Adipocyte (in vitro differentiated cells): ENCODE data around the gene INO80E.
"Not testable (repeated sequence)": the region's sequence is repeated elsewhere in the genome, so short reads cannot be mapped to it uniquely, and the experiment has no call there.

Source experiments
- DNase-seq: peaks from one replicate; pipeline ENCODE4 v3.0.0-alpha.2; 2015; ENCODE audit warnings: low read depth
- H3K27me3 ChIP-seq: replicated peaks from 2 replicates; pipeline ENCODE4 v1.7.0; 2013; ENCODE audit warnings: mild to moderate bottlenecking, low read length, moderate library complexity; ENCODE audit not compliant: control insufficient read depth, insufficient read depth
- H3K36me3 ChIP-seq: 2 replicates; pipeline ENCODE4 v1.7.0; 2013; ENCODE audit warnings: low read length, mild to moderate bottlenecking, moderate library complexity; ENCODE audit not compliant: control insufficient read depth, insufficient read depth, severe bottlenecking
- H3K4me1 ChIP-seq: 2 replicates; pipeline ENCODE4 v1.7.0; 2013; ENCODE audit warnings: mild to moderate bottlenecking, low read length, moderate library complexity; ENCODE audit not compliant: control insufficient read depth, insufficient read depth
- H3K4me3 ChIP-seq: 2 replicates; pipeline ENCODE4 v1.7.0; 2013; ENCODE audit warnings: mild to moderate bottlenecking, low read length, moderate library complexity
- H3K9ac ChIP-seq: 2 replicates; pipeline ENCODE4 v1.7.0; 2013; ENCODE audit warnings: mild to moderate bottlenecking, low read length, moderate library complexity
- H3K9me3 ChIP-seq: 2 replicates; pipeline ENCODE4 v1.7.0; 2013; ENCODE audit warnings: mild to moderate bottlenecking, low read length, moderate library complexity; ENCODE audit not compliant: control insufficient read depth

INO80E gene

DNA sequence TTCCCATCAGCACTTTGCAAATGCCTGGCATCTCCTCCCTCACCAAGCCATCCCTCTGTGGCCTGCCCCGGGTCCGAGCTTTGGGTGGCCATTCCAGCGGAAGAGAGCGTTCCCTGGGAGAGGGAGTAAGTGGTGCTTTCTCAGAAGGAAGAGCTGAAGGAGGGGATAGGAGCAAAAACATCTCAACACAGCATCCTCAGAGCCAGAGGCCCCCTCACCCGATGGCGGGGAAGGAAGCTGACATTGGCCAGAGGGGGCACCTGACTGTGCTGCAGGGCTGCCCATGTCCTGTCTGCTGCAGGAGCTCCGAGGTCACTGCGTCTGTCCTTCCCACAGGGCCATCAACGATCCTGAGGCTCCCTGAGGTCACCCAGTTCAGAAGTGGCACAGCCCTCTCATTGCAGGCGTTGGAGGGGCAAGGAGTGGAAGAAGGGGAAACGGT lies 35.5 kb downstream of the INO80E start:
- no peak overlapping the region for H3K4me3 ChIP-seq
- no peaks in the 10 kb centered on the region for H3K4me1 ChIP-seq
- H3K27me3 ChIP-seq: peaks cover 56% of the 10 kb centered on the region
- H3K9ac ChIP-seq: no peak overlapping the region
- H3K9me3 ChIP-seq: no peaks in the 10 kb centered on the region
- no peaks in the 10 kb centered on the region for H3K36me3 ChIP-seq
- no peak for DNase-seq

DNA sequence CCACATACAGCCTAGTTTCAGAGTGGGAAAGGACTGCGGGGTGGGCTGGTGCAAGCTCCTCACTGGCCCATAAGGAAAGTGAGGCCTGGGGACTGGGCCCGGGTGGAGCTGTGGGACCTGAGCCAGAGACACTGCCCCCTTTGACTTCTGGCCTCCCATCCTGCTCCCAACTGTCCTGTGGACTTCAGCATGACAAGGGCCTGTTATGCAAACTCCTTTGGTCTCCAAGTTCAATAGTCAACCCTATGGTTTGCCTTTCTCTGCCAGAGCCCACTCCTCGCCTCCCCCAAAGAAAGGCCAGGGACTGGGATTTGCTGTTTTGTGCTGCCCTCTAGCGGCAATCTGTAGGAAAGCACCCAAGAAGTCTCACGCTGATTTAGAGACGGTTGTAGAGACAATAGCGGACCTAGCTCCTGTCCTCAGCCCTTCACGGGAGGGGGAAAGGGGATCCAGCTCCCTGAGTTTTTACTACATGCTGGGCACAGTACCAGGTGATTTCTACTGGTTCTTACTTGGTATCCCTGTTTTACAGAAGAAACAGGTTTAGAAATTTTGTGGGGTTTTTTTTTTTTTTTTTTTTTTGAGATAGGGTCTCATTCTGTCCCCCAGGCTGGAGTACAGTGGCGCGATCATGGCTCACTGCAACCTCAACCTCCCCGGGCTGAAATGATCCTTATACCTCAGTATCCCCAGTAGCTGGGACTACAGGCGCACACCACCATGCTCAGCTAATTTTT lies 36.2 kb downstream of the INO80E start:
- H3K9ac ChIP-seq: no peak overlapping the region
- H3K27me3 ChIP-seq: peaks cover 52% of the 10 kb centered on the region
- H3K4me1 ChIP-seq: no peaks in the 10 kb centered on the region
- no peaks in the 10 kb centered on the region for H3K36me3 ChIP-seq
- DNase-seq: peak; percentile 84
- H3K9me3 ChIP-seq: no peaks in the 10 kb centered on the region
- no peak overlapping the region for H3K4me3 ChIP-seq

- Histone ChIP-seq H3K36me3 (no peaks in the 10 kb centered on the region), H3K27me3 (peaks cover 42% of the 10 kb centered on the region), H3K9me3 (no peaks in the 10 kb centered on the region), H3K4me3 (no peak overlapping the region), H3K4me1 (no peaks in the 10 kb centered on the region), H3K9ac (no peak overlapping the region)
- DNase-seq: no peak
These were observed 37.2 kb downstream of the INO80E start for GRCh38 chr16:30033270-30033669.

GRCh38 chr16:30040221-30040620 lies 44.2 kb downstream of the INO80E start:
- Histone ChIP-seq H3K9me3 (no peaks in the 10 kb centered on the region), H3K4me3 (no peak overlapping the region), H3K9ac (no peak overlapping the region), H3K4me1 (no peaks in the 10 kb centered on the region), H3K36me3 (no peaks in the 10 kb centered on the region), H3K27me3 (peaks cover 10% of the 10 kb centered on the region)
- no peak for DNase-seq

DNA sequence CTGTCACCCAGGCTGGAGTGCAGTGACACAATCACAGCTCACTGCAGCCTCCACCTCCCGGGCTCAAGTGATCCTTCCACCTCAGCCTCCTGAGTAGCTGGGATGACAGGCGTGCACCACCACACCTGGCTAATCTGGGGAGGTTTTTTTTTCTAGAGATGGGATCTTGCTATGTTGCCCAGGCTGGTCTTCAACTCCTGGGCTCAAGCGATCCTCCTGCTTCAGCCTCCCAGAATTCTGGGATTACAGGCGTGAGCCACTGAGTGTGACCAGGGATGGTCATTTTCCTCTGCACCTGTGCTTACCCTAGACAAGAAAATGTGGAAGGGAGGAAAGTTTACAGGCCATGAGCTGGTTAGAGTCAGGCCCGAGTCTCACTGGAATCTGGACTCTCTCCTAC lies 44.6 kb downstream of the INO80E start:
- DNase-seq, H3K9me3 ChIP-seq, H3K36me3 ChIP-seq, H3K27me3 ChIP-seq, H3K4me3 ChIP-seq, H3K9ac ChIP-seq, H3K4me1 ChIP-seq: not testable (repeated sequence)

- Histone ChIP-seq H3K9ac (no peak overlapping the region), H3K36me3 (no peaks in the 10 kb centered on the region), H3K4me1 (no peaks in the 10 kb centered on the region), H3K4me3 (no peak overlapping the region), H3K27me3 (no peaks in the 10 kb centered on the region), H3K9me3 (no peaks in the 10 kb centered on the region)
- DNase-seq: peak; percentile 77
These were observed 45.8 kb downstream of the INO80E start for GRCh38 chr16:30041841-30042240.

DNA sequence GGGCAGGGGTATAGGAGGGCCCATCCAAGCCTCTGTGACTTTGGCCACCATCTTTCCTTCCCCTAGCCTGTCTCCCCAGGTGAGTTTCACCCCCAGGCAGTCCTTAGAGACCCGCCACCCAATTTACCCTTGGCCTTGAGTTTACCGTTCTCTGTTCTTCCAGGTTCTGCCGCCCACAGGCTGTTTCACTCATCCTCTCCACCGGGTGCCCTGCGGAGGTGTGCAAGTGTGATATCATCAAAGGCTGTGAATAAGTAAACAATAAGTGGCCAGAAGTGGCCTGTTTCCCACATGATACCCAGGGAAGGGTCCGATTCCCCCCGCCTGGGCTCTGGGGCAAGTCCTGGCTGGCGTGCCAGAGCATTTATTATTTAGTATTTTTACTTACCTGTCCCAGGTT lies 50.1 kb downstream of the INO80E start:
- DNase-seq: no peak
- Histone ChIP-seq H3K9me3 (no peaks in the 10 kb centered on the region), H3K4me1 (no peaks in the 10 kb centered on the region), H3K9ac (no peak overlapping the region), H3K36me3 (no peaks in the 10 kb centered on the region), H3K4me3 (no peak overlapping the region), H3K27me3 (no peaks in the 10 kb centered on the region)

- Histone ChIP-seq H3K4me3 (no peak overlapping the region), H3K27me3 (no peaks in the 10 kb centered on the region), H3K9ac (no peak overlapping the region), H3K36me3 (no peaks in the 10 kb centered on the region), H3K4me1 (no peaks in the 10 kb centered on the region), H3K9me3 (no peaks in the 10 kb centered on the region)
- no peak for DNase-seq
These were observed 50.5 kb downstream of the INO80E start for GRCh38 chr16:30046588-30046987.

GRCh38 chr16:30049871-30050270 lies 53.8 kb downstream of the INO80E start:
- no peaks in the 10 kb centered on the region for H3K36me3 ChIP-seq
- DNase-seq: no peak
- H3K27me3 ChIP-seq: no peaks in the 10 kb centered on the region
- no peak overlapping the region for H3K4me3 ChIP-seq
- H3K4me1 ChIP-seq: peaks cover 5% of the 10 kb centered on the region
- no peak overlapping the region for H3K9ac ChIP-seq
- no peaks in the 10 kb centered on the region for H3K9me3 ChIP-seq

DNA sequence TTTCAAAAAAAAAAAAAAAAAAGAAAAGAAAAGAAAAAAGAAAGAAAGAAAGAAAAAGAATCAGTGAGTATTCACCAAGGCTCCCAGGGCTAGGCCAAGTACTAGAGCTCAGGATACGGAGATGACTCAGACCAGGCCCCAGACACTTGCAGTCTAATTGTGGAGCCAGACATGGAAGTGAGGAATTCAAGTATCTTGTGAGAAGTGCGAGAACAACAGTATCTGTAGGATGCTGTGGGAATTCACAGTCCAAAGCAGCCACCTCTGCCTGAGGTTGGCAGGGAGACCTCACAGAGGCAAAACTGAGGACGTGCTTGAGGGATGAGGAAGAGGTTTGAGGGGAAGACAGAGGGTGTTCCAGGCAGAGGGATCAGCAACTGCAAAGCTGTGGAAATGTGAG lies 55.5 kb downstream of the INO80E start:
- no peaks in the 10 kb centered on the region for H3K27me3 ChIP-seq

GRCh38 chr16:30052671-30053372 lies 56.8 kb downstream of the INO80E start:
- Histone ChIP-seq H3K27me3 (no peaks in the 10 kb centered on the region), H3K36me3 (no peaks in the 10 kb centered on the region), H3K9ac (peak overlapping the region; percentile 83), H3K9me3 (no peaks in the 10 kb centered on the region), H3K4me3 (peak overlapping the region; percentile 88), H3K4me1 (peaks cover 5% of the 10 kb centered on the region)
- DNase-seq: peak; percentile 94

More for the DNA sequence above, 55.5 kb downstream of the INO80E start:
- Histone ChIP-seq H3K9ac (no peak overlapping the region), H3K4me3 (no peak overlapping the region), H3K9me3 (no peaks in the 10 kb centered on the region), H3K36me3 (no peaks in the 10 kb centered on the region), H3K4me1 (peaks cover 5% of the 10 kb centered on the region)
- no peak for DNase-seq
